ENCODE data around the gene C19orf47.

C19orf47 gene

GRCh38 chr19:40294560-40294959 is 53.6 kb downstream of the C19orf47 start:
- TF ChIP-seq, protein P1, sequence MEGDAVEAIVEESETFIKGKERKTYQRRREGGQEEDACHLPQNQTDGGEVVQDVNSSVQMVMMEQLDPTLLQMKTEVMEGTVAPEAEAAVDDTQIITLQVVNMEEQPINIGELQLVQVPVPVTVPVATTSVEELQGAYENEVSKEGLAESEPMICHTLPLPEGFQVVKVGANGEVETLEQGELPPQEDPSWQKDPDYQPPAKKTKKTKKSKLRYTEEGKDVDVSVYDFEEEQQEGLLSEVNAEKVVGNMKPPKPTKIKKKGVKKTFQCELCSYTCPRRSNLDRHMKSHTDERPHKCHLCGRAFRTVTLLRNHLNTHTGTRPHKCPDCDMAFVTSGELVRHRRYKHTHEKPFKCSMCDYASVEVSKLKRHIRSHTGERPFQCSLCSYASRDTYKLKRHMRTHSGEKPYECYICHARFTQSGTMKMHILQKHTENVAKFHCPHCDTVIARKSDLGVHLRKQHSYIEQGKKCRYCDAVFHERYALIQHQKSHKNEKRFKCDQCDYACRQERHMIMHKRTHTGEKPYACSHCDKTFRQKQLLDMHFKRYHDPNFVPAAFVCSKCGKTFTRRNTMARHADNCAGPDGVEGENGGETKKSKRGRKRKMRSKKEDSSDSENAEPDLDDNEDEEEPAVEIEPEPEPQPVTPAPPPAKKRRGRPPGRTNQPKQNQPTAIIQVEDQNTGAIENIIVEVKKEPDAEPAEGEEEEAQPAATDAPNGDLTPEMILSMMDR (IDR thresholded peaks at IDR 0.05; ENCODE audit: low read depth, low read length): no peak
- H3K4me3 ChIP-seq (ENCODE audit: low read depth, low read length): no peak overlapping the region
- DNase-seq (ENCODE audit: low read depth, low spot score): no peak
- in situ Hi-C loops (cut with HindIII; ENCODE audit: low sequenced_read_pairs): no loop called here

- TF ChIP-seq, protein P1 (IDR thresholded peaks at IDR 0.05; ENCODE audit: low read depth, low read length): no peak
- in situ Hi-C loops (cut with HindIII; ENCODE audit: low sequenced_read_pairs): no loop called here
- DNase-seq (ENCODE audit: low read depth, low spot score): no peak
- H3K4me3 ChIP-seq (ENCODE audit: low read depth, low read length): no peak overlapping the region
Measured at GRCh38 chr19:40286971-40287421, 61.2 kb downstream of the C19orf47 start.

DNA sequence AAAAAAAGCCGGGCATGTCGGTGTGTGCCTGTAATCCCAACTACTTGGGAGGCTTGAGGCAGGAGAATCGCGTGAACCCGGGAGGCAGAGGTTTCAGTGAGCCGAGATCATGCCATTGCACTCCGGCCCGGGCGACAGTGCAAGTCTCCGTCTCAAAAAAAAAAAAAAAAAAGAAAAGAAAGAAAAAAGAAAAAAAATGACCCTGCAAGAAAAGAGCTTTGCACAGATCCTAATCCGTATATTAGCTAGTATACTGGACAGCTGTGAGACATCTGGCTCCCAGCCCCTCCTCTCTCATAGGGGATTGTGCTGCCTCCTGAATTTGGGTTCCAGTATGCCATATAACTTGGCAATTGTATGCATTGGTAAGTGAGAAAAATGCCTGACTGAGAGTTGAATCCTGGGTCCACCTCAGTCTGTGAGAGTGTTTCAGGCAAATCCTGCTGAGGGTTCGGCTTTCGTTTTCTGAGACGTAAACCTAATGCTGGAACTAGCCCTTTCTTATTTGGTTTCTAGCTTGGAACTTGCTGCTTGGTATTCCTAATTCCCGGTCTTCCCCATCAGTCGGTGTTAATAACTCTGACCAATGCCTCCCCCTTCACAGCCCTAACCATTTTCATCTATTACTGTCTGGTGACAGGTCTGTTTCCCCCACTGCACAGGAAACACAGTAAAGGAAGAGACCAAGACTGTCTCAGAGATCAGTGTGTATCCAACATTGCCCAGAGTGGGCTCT is 61.8 kb downstream of the C19orf47 start:
- TF ChIP-seq, protein P1 (IDR thresholded peaks at IDR 0.05; ENCODE audit: low read depth, low read length): no peak
- in situ Hi-C loops (cut with HindIII; ENCODE audit: low sequenced_read_pairs): no loop called here
- DNase-seq (ENCODE audit: low read depth, low spot score): no peak
- H3K4me3 ChIP-seq (ENCODE audit: low read depth, low read length): no peak overlapping the region

DNA sequence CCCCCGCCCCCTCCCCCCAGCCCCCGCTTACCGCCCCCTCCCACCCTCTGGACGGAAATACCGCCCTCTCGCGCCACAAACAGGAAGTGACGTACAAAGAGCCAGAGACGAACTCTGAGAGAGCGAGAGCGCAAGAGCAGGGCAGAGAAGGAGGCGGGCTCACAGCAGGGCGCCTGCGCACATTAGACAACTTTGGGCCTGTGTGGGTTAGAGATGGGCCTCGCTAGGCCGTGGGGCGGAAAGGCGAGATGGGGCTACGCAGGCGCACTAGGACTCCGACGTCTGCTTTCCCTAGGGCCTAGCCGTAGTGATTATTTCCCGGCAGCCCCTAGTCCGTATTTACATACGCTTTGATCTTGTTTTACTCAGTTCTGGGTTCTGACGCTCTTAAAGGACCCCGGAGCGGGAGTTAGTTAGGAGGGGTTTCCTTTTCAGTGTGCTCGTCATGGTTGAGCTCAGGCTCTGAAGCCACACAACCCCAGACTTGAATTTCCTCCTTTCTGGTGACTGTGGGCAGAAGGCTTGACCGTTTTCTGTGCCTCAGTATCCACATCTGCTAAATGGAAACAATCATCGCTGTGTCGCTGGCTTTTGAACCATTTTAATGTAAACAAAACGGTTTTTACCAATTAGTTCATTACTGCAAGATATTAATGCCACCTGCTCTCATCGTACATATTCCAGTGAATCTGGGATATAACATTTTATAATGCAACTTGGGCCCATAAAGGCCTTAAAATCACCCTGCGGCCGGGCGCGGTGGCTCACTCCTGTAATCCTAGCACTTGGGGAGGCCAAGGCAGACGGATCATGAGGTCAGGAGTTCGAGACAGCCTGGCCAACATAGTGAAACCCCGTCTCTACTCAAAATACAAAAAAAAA is 62.6 kb downstream of the C19orf47 start:
- peak overlapping the region; percentile 84 for H3K4me3 ChIP-seq (ENCODE audit: low read depth, low read length)
- TF ChIP-seq, protein P1 (IDR thresholded peaks at IDR 0.05; ENCODE audit: low read depth, low read length): no peak
- in situ Hi-C loops (cut with HindIII; ENCODE audit: low sequenced_read_pairs): no loop called here
- peak; percentile 100 for DNase-seq (ENCODE audit: low read depth, low spot score)

GRCh38 chr19:40284501-40285352 is 63.5 kb downstream of the C19orf47 start, which contains the start of gene AKT2:
AKT2 (minus strand) TSS chr19:40285345; CDS start chr19:40265267, 20,078 bp downstream.
- peak; percentile 82 for DNase-seq (ENCODE audit: low read depth, low spot score)
- TF ChIP-seq, protein P1 (IDR thresholded peaks at IDR 0.05; ENCODE audit: low read depth, low read length): no peak
- in situ Hi-C loops (cut with HindIII; ENCODE audit: low sequenced_read_pairs): no loop called here
- H3K4me3 ChIP-seq (ENCODE audit: low read depth, low read length): peak within 1 kb of the TSS; percentile 84

GRCh38 chr19:40284251-40284500 is 64.0 kb downstream of the C19orf47 start:
- H3K4me3 ChIP-seq (ENCODE audit: low read depth, low read length): peak overlapping the region; percentile 84
- TF ChIP-seq, protein P1 (IDR thresholded peaks at IDR 0.05; ENCODE audit: low read depth, low read length): no peak
- DNase-seq (ENCODE audit: low read depth, low spot score): no peak
- in situ Hi-C loops (cut with HindIII; ENCODE audit: low sequenced_read_pairs): no loop called here
